ENCODE results near the gene HAUS7.

HAUS7 gene

DNA sequence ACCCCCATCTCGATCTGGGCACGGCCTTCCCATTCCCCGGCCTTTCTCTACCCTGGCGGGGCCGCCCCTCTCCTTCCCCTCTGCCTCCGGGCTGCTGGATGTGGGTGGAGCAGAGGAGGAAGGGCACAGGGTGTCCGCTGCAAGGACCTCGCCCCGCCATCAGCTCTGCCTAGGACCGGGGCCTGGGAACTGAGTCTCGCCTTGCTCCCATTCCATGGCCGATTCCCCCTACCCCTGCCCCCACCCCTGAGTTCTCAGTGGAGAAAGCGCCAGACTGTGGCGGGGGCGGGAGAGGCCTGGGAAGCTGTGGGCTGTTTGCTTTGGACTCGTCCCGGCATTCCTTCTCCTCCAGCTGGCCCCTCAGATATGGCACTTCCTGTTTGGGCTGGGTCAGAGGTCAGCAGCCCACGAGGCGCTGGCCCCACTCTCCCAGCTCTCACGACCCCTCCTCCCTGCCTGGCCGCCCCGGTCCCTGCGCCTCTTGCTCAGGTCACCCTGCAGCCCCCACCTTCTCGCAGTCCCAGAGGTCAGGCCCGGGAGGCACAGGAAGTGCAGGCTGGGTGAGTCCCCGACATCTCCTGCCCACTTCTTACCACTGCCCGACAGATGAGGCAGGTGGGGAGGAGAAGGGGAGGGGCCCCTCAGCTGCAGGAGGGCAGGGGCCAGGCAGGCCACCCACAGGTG lies 18.0 kb upstream of the HAUS7 start:
- TF ChIP-seq, protein P1, sequence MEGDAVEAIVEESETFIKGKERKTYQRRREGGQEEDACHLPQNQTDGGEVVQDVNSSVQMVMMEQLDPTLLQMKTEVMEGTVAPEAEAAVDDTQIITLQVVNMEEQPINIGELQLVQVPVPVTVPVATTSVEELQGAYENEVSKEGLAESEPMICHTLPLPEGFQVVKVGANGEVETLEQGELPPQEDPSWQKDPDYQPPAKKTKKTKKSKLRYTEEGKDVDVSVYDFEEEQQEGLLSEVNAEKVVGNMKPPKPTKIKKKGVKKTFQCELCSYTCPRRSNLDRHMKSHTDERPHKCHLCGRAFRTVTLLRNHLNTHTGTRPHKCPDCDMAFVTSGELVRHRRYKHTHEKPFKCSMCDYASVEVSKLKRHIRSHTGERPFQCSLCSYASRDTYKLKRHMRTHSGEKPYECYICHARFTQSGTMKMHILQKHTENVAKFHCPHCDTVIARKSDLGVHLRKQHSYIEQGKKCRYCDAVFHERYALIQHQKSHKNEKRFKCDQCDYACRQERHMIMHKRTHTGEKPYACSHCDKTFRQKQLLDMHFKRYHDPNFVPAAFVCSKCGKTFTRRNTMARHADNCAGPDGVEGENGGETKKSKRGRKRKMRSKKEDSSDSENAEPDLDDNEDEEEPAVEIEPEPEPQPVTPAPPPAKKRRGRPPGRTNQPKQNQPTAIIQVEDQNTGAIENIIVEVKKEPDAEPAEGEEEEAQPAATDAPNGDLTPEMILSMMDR (conservative IDR thresholded peaks at IDR 0.05; ENCODE audit: low read depth, low read length) = no peak
- H3K4me1 ChIP-seq (ENCODE audit: low read depth, poor library complexity, severe bottlenecking) = no peaks in the 10 kb centered on the region

DNA sequence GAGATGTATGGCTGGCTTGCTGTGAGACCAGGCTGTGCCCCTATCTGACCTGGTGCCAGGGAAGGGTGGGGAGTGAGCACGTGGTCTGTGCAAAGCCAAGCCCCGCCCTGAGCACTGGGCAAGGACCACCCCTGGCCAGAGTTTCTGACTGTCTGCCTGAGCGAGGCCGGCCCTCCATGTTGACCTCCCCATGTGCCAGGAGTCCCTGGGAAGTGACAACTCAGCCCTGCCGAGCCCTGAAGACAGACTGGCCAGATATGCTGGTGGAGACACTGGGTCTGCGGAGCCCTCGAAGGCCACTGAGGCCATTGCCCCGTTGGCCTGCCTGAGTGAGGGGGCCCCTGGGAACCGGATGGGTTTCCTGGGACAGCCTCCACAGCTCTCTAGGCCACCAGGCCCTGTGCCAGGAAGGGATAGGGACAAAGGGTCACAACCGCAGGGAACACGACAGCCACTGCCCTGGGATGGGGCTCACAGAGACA lies 17.3 kb upstream of the HAUS7 start:
- H3K4me3 ChIP-seq (IDR thresholded peaks at IDR 0.05; ENCODE audit: insufficient read depth, low read depth, low read length) = no peak overlapping the region
- H3K4me2 ChIP-seq = no peak overlapping the region
- H3K27ac ChIP-seq = no peak overlapping the region
- TF ChIP-seq, protein P1 (conservative IDR thresholded peaks at IDR 0.05; ENCODE audit: low read depth, low read length) = no peak
- no peaks in the 10 kb centered on the region for H4K20me1 ChIP-seq (ENCODE audit: insufficient read depth)
- H3K4me1 ChIP-seq (ENCODE audit: low read depth, poor library complexity, severe bottlenecking) = no peaks in the 10 kb centered on the region
- H3K36me3 ChIP-seq (ENCODE audit: insufficient read depth) = no peaks in the 10 kb centered on the region
- no peaks in the 10 kb centered on the region for H3K79me2 ChIP-seq (ENCODE audit: insufficient read depth, low read depth)
- H2AFZ ChIP-seq (ENCODE audit: low read depth) = no peak overlapping the region
- H3K27me3 ChIP-seq (ENCODE audit: insufficient read depth, low read depth) = peaks cover 21% of the 10 kb centered on the region; the same call in 1 of the 2 replicates
- H3K9ac ChIP-seq = no peak overlapping the region

More for the DNA sequence above, 18.0 kb upstream of the HAUS7 start:
- no peak overlapping the region for H3K9ac ChIP-seq
- H3K27ac ChIP-seq = no peak overlapping the region
- H3K36me3 ChIP-seq (ENCODE audit: insufficient read depth) = no peaks in the 10 kb centered on the region
- no peak overlapping the region for H3K4me3 ChIP-seq (IDR thresholded peaks at IDR 0.05; ENCODE audit: insufficient read depth, low read depth, low read length)
- H4K20me1 ChIP-seq (ENCODE audit: insufficient read depth) = no peaks in the 10 kb centered on the region
- H2AFZ ChIP-seq (ENCODE audit: low read depth) = no peak overlapping the region
- H3K27me3 ChIP-seq (ENCODE audit: insufficient read depth, low read depth) = peaks cover 18% of the 10 kb centered on the region; the same call in 1 of the 2 replicates
- H3K4me2 ChIP-seq = no peak overlapping the region
- H3K79me2 ChIP-seq (ENCODE audit: insufficient read depth, low read depth) = no peaks in the 10 kb centered on the region

DNA sequence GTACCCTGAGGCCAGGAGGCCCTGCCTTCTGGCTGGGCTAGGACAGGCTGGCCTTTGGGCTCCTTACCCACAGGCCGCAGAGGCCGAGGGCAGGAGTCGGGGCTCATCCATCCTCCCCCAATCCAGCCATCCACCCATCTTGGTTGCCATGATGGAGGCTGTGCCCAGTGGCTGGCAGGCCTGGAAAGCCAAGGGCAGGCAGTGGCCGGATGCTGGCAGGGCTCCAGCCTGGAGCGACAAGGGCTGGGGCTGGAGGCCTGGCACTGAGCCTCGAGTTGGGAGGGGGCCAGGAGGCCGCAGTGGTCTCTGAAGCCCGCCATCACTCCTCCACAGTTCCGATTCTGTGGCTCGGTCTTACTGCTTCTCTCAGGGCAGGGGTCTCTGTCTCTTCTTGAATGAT lies 15.8 kb upstream of the HAUS7 start:
- no peak overlapping the region for H3K27ac ChIP-seq
- no peaks in the 10 kb centered on the region for H3K36me3 ChIP-seq (ENCODE audit: insufficient read depth)
- no peaks in the 10 kb centered on the region for H3K4me1 ChIP-seq (ENCODE audit: low read depth, poor library complexity, severe bottlenecking)
- peaks cover 19% of the 10 kb centered on the region; the same call in 1 of the 2 replicates for H3K27me3 ChIP-seq (ENCODE audit: insufficient read depth, low read depth)
- H3K9ac ChIP-seq = no peak overlapping the region
- no peaks in the 10 kb centered on the region for H4K20me1 ChIP-seq (ENCODE audit: insufficient read depth)
- H3K4me3 ChIP-seq (IDR thresholded peaks at IDR 0.05; ENCODE audit: insufficient read depth, low read depth, low read length) = no peak overlapping the region
- TF ChIP-seq, protein P1 (conservative IDR thresholded peaks at IDR 0.05; ENCODE audit: low read depth, low read length) = no peak
- no peak overlapping the region for H3K4me2 ChIP-seq
- H3K79me2 ChIP-seq (ENCODE audit: insufficient read depth, low read depth) = no peaks in the 10 kb centered on the region
- no peak overlapping the region for H2AFZ ChIP-seq (ENCODE audit: low read depth)

DNA sequence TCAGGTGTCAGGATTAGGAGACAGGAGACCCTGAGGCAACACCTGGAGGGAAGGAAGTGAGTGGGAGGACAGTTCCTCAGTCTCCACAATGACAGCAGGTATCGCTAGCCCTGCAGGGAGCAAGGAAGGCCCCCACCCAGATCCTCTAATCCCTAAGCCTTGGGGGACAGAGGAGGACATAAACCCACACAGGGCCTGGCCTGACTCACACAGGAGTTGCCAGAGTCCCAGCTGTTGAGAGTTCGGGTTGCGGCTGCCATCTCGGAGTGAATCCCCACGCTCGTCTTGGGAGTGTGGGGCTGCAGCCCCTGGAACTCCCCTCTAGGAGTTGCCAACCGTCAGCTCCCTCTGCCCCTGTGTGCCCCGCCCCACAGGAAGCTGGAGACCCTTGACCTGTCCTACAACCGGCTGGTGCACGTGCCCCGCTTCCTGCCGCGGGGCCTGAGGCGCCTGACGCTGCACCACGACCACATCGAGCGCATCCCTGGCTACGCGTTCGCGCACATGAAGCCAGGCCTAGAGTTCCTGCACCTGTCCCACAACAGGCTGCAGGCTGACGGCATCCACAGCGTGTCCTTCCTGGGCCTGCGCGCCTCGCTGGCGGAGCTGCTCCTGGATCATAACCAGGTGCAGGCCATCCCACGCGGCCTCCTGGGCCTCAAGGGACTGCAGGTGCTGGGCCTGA lies 15.2 kb upstream of the HAUS7 start:
- no peaks in the 10 kb centered on the region for H3K36me3 ChIP-seq (ENCODE audit: insufficient read depth)
- no peak overlapping the region for H3K27ac ChIP-seq
- H3K4me1 ChIP-seq (ENCODE audit: low read depth, poor library complexity, severe bottlenecking) = no peaks in the 10 kb centered on the region
- H3K79me2 ChIP-seq (ENCODE audit: insufficient read depth, low read depth) = no peaks in the 10 kb centered on the region
- H3K4me3 ChIP-seq (IDR thresholded peaks at IDR 0.05; ENCODE audit: insufficient read depth, low read depth, low read length) = no peak overlapping the region
- H3K27me3 ChIP-seq (ENCODE audit: insufficient read depth, low read depth) = peaks cover 17% of the 10 kb centered on the region; the same call in 1 of the 2 replicates
- TF ChIP-seq, protein P1 (conservative IDR thresholded peaks at IDR 0.05; ENCODE audit: low read depth, low read length) = no peak
- no peak overlapping the region for H3K4me2 ChIP-seq
- no peaks in the 10 kb centered on the region for H4K20me1 ChIP-seq (ENCODE audit: insufficient read depth)
- H3K9ac ChIP-seq = no peak overlapping the region
- no peak overlapping the region for H2AFZ ChIP-seq (ENCODE audit: low read depth)

Measured in KMS-11 (cell line).